PFSK-1 (cell line): ENCODE results near the gene ZBTB25.

ENCODE experiments used
- FOXP2 ChIP-seq: optimal IDR thresholded peaks from 2 replicates; pipeline ENCODE3; 2011; ENCODE audit warnings: borderline replicate concordance, control low read depth, inconsistent platforms; ENCODE audit not compliant: insufficient read depth; ENCODE audit errors: extremely low read length, extremely low read depth
- POLR2AphosphoS5 ChIP-seq: IDR thresholded peaks from 2 replicates; pipeline ENCODE4 v1.6.1; 2012; ENCODE audit warnings: low read depth, mild to moderate bottlenecking, control low read depth, low read length, moderate library complexity
- SIN3A ChIP-seq: IDR thresholded peaks from 2 replicates; pipeline ENCODE4 v1.6.1; 2012; ENCODE audit warnings: mild to moderate bottlenecking, low read length, moderate library complexity, borderline replicate concordance; ENCODE audit not compliant: insufficient read depth
- TAF1 ChIP-seq: IDR thresholded peaks from 2 replicates; pipeline ENCODE4 v1.6.1; 2012; ENCODE audit warnings: low read length, control low read depth, borderline replicate concordance; ENCODE audit not compliant: insufficient read depth
- TF ChIP-seq, protein P1 (sequence below), 2 experiments: IDR thresholded peaks; 2 replicates each; pipeline versions ENCODE4 v1.6.1 to v1.8.0; 2011 to 2012; ENCODE audit warnings: low read depth in 2 of 2, low read length in 2 of 2, control low read depth in 1 of 2, inconsistent platforms in 1 of 2, mild to moderate bottlenecking in 1 of 2, moderate library complexity in 1 of 2; ENCODE audit not compliant: insufficient read depth in 1 of 2

Gene ZBTB25

DNA sequence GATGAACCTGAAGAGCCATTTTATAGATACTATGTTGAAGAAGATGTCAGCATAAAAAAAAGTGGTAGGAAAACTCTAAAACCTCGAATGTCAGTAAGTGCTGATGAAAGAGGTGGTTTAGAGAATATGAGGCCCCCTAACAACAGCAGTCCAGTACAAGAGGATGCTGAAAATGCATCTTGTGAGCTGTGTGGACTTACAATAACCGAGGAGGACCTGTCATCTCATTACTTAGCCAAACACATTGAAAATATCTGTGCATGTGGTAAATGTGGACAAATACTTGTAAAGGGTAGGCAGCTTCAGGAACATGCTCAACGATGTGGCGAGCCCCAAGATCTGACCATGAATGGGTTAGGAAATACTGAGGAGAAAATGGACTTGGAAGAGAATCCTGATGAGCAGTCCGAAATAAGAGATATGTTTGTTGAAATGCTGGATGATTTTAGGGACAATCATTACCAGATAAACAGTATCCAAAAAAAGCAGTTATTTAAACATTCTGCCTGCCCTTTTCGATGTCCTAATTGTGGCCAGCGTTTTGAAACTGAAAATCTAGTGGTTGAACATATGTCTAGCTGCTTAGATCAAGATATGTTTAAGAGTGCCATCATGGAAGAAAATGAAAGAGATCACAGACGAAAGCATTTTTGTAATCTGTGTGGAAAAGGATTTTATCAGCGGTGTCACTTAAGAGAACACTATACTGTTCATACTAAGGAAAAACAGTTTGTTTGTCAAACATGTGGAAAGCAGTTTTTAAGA, 19.1 kb upstream of the ZBTB25 start:
- TF ChIP-seq FOXP2 (no peak), SIN3A (no peak), POLR2AphosphoS5 (no peak), TAF1 (no peak)
- TF ChIP-seq, protein P1, sequence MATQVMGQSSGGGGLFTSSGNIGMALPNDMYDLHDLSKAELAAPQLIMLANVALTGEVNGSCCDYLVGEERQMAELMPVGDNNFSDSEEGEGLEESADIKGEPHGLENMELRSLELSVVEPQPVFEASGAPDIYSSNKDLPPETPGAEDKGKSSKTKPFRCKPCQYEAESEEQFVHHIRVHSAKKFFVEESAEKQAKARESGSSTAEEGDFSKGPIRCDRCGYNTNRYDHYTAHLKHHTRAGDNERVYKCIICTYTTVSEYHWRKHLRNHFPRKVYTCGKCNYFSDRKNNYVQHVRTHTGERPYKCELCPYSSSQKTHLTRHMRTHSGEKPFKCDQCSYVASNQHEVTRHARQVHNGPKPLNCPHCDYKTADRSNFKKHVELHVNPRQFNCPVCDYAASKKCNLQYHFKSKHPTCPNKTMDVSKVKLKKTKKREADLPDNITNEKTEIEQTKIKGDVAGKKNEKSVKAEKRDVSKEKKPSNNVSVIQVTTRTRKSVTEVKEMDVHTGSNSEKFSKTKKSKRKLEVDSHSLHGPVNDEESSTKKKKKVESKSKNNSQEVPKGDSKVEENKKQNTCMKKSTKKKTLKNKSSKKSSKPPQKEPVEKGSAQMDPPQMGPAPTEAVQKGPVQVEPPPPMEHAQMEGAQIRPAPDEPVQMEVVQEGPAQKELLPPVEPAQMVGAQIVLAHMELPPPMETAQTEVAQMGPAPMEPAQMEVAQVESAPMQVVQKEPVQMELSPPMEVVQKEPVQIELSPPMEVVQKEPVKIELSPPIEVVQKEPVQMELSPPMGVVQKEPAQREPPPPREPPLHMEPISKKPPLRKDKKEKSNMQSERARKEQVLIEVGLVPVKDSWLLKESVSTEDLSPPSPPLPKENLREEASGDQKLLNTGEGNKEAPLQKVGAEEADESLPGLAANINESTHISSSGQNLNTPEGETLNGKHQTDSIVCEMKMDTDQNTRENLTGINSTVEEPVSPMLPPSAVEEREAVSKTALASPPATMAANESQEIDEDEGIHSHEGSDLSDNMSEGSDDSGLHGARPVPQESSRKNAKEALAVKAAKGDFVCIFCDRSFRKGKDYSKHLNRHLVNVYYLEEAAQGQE (IDR thresholded peaks at IDR 0.05; ENCODE audit: insufficient read depth in 1 of 2, low read depth in 2 of 2, low read length in 2 of 2), result no peak

DNA sequence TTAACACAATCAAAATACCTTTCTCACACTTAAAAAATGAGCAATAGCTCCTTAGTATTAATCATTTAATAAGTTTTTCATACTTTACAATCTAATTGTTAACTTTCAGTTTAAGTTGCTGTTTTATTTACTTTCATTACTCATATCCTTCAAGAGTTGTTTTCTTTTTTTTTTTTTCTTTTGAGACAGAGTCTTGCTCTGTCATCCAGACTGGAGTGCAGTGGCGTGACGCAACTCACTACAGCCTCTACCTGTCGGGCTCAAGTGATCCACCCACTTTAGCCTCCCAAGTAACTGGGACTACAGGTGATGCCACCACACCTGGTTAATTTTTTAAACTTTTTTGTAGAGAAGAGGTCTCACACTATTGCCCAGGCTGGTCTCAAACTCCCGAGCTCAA, 17.1 kb upstream of the ZBTB25 start:
- TF ChIP-seq SIN3A, result no peak
- no peak for TF ChIP-seq TAF1
- TF ChIP-seq FOXP2, result no peak
- TF ChIP-seq, protein P1 (IDR thresholded peaks at IDR 0.05; ENCODE audit: insufficient read depth in 1 of 2, low read depth in 2 of 2, low read length in 2 of 2), result no peak
- no peak for TF ChIP-seq POLR2AphosphoS5

DNA sequence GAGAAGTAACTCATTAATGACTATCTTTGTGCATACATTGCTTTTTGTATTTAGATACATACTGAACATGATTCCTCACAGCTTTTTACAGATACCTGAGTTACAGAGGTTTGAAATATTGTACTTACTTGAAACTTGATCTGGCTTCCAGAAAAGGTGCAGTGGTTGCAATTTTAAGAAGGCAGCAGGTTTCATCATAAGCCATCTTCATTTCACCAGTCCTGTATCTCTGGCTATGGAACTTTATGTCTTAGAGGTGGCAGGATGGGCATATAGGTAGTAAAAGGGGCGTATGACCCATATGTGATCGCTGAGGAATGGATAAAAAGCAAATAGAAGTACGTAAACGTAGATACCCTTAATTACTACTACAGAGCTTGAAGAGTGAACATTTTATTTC, 14.6 kb upstream of the ZBTB25 start:
- TF ChIP-seq TAF1 (no peak), SIN3A (no peak), POLR2AphosphoS5 (no peak)
- TF ChIP-seq, protein P1 (IDR thresholded peaks at IDR 0.05; ENCODE audit: insufficient read depth in 1 of 2, low read depth in 2 of 2, low read length in 2 of 2), result no peak

DNA sequence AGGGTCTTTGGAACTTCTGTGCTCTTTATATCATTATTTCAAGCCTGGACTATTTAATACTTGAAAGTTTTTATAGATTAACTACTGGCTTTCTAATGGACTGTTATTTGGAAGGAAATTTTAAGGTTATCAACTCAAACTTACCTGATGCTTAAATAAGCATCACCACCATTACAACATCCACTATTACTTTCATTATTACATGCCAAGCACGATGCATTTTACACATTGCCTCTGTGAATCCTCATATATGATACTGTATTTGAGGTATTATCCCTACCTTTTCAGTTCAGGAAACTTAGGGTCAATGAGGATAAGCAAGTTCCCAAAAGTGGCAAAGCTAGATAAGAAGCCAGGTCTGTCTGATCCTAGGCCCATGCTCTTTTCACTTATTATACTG, 13.3 kb upstream of the ZBTB25 start:
- TF ChIP-seq TAF1, result no peak
- TF ChIP-seq POLR2AphosphoS5, result no peak
- TF ChIP-seq, protein P1 (IDR thresholded peaks at IDR 0.05; ENCODE audit: insufficient read depth in 1 of 2, low read depth in 2 of 2, low read length in 2 of 2), result no peak
- no peak for TF ChIP-seq SIN3A
- TF ChIP-seq FOXP2, result no peak
